OCI-LY3 (cell line): ENCODE measurements around the gene NRXN3.

Experiments used
- H2AFZ ChIP-seq: fragments of 200-600, 300-600 bp; shearing (Covaris generic); 2 replicates; pipeline ENCODE4 v1.6.0; 2014; ENCODE audit warnings: antibody characterized with exemption, low read depth, low read length
- H3K27ac ChIP-seq: fragments of 200-600, 300-600 bp; sonication (generic); 2 replicates; pipeline ENCODE4 v1.5.1; 2014; ENCODE audit warnings: mild to moderate bottlenecking, low read length, moderate library complexity, mixed read lengths
- H3K27me3 ChIP-seq: fragments of 200-600, 300-600 bp; sonication (generic); 2 replicates; pipeline ENCODE4 v1.6.1; 2014; ENCODE audit warnings: low read depth, low read length, mixed read lengths
- H3K36me3 ChIP-seq: fragments of 200-600, 300-600 bp; sonication (generic); replicated peaks from 2 replicates; pipeline ENCODE3; 2014; ENCODE audit warnings: low read depth, low read length, mixed read lengths
- H3K4me1 ChIP-seq: fragments of 300-600, 200-600 bp; sonication (generic); 2 replicates; pipeline ENCODE4 v1.6.1; 2014; ENCODE audit warnings: low read length, mixed read lengths
- H3K4me2 ChIP-seq: fragments of 200-600, 300-600 bp; sonication (generic); 2 replicates; pipeline ENCODE4 v1.6.1; 2014; ENCODE audit warnings: low read length, mixed read lengths
- H3K4me3 ChIP-seq: fragments of 300-600, 200-600 bp; sonication (generic); 2 replicates; pipeline ENCODE4 v1.5.1; 2014; ENCODE audit warnings: antibody characterized with exemption, mild to moderate bottlenecking, low read length, moderate library complexity
- H3K79me2 ChIP-seq: fragments of 300-600, 200-600 bp; shearing (Covaris generic); 2 replicates; pipeline ENCODE4 v1.6.1; 2014; ENCODE audit warnings: mild to moderate bottlenecking, low read length, mixed read lengths
- H3K9ac ChIP-seq: fragments of 300-600, 200-600 bp; shearing (Covaris generic); 2 replicates; pipeline ENCODE4 v1.6.0; 2014; ENCODE audit warnings: mild to moderate bottlenecking, low read length, moderate library complexity
- H3K9me3 ChIP-seq: fragments of 200-600, 300-600 bp; shearing (Covaris generic); 2 replicates; pipeline ENCODE4 v1.6.1; 2014; ENCODE audit warnings: low read length, mixed read lengths; ENCODE audit not compliant: insufficient read depth
- H4K20me1 ChIP-seq: fragments of 200-600, 300-600 bp; sonication (generic); 2 replicates; pipeline ENCODE4 v1.6.1; 2016; ENCODE audit warnings: low read length, mixed read lengths; ENCODE audit not compliant: insufficient read depth
- CTCF ChIP-seq: fragments of 200-600, 300-600 bp; sonication (generic); IDR thresholded peaks from 2 replicates; pipeline ENCODE4 v1.5.1; 2014; ENCODE audit warnings: antibody characterized with exemption, low read length, low read depth
- EZH2phosphoT487 ChIP-seq: fragments of 200-600 bp; shearing (Covaris generic); IDR thresholded peaks from 2 replicates; pipeline ENCODE4 v1.6.1; 2018; ENCODE audit warnings: antibody characterized with exemption, mixed run types, low read depth

Gene NRXN3

GRCh38 chr14:79352076-79352630 lies 1182.0 kb downstream of the NRXN3 start:
- no peaks in the 10 kb centered on the region for H3K4me1 ChIP-seq
- H4K20me1 ChIP-seq: no peaks in the 10 kb centered on the region
- H3K4me3 ChIP-seq: no peak overlapping the region
- no peak overlapping the region for H3K27ac ChIP-seq
- H3K36me3 ChIP-seq: no peaks in the 10 kb centered on the region
- H3K27me3 ChIP-seq: no peaks in the 10 kb centered on the region
- no peak overlapping the region for H3K9ac ChIP-seq
- no peaks in the 10 kb centered on the region for H3K9me3 ChIP-seq
- H3K4me2 ChIP-seq: no peak overlapping the region
- H3K79me2 ChIP-seq: no peaks in the 10 kb centered on the region
- no peak for TF ChIP-seq EZH2phosphoT487
- H2AFZ ChIP-seq: no peak overlapping the region

GRCh38 chr14:79354336-79354735 lies 1184.2 kb downstream of the NRXN3 start:
- H3K27me3 ChIP-seq: no peaks in the 10 kb centered on the region
- H3K36me3 ChIP-seq: no peaks in the 10 kb centered on the region
- TF ChIP-seq CTCF (no peak), EZH2phosphoT487 (no peak)

GRCh38 chr14:79356040-79356439 lies 1185.9 kb downstream of the NRXN3 start:
- H3K4me1 ChIP-seq: no peaks in the 10 kb centered on the region
- no peak overlapping the region for H3K9ac ChIP-seq
- H2AFZ ChIP-seq: no peak overlapping the region
- H3K79me2 ChIP-seq: no peaks in the 10 kb centered on the region
- no peaks in the 10 kb centered on the region for H3K36me3 ChIP-seq
- no peaks in the 10 kb centered on the region for H3K27me3 ChIP-seq
- no peaks in the 10 kb centered on the region for H4K20me1 ChIP-seq
- H3K4me3 ChIP-seq: no peak overlapping the region
- no peak overlapping the region for H3K4me2 ChIP-seq
- no peaks in the 10 kb centered on the region for H3K9me3 ChIP-seq
- TF ChIP-seq EZH2phosphoT487: no peak
- no peak for TF ChIP-seq CTCF
- H3K27ac ChIP-seq: no peak overlapping the region

More at GRCh38 chr14:79354336-79354735, 1184.2 kb downstream of the NRXN3 start:
- Histone ChIP-seq H3K4me2 (no peak overlapping the region), H3K9me3 (no peaks in the 10 kb centered on the region), H3K27ac (no peak overlapping the region), H3K4me1 (no peaks in the 10 kb centered on the region), H3K9ac (no peak overlapping the region), H3K4me3 (no peak overlapping the region), H2AFZ (no peak overlapping the region), H4K20me1 (no peaks in the 10 kb centered on the region), H3K79me2 (no peaks in the 10 kb centered on the region)

- no peaks in the 10 kb centered on the region for H3K27me3 ChIP-seq
- no peak overlapping the region for H2AFZ ChIP-seq
- H3K4me2 ChIP-seq: no peak overlapping the region
- H4K20me1 ChIP-seq: no peaks in the 10 kb centered on the region
- no peaks in the 10 kb centered on the region for H3K4me1 ChIP-seq
- no peak overlapping the region for H3K9ac ChIP-seq
- no peaks in the 10 kb centered on the region for H3K9me3 ChIP-seq
- TF ChIP-seq CTCF: no peak
- no peak for TF ChIP-seq EZH2phosphoT487
- H3K27ac ChIP-seq: no peak overlapping the region
- H3K79me2 ChIP-seq: no peaks in the 10 kb centered on the region
- H3K4me3 ChIP-seq: no peak overlapping the region
- H3K36me3 ChIP-seq: no peaks in the 10 kb centered on the region
These were observed 1187.1 kb downstream of the NRXN3 start for GRCh38 chr14:79357307-79357706.

GRCh38 chr14:79363291-79363690 lies 1193.1 kb downstream of the NRXN3 start:
- H3K79me2 ChIP-seq: no peaks in the 10 kb centered on the region
- H3K4me1 ChIP-seq: no peaks in the 10 kb centered on the region
- no peaks in the 10 kb centered on the region for H3K9me3 ChIP-seq
- no peaks in the 10 kb centered on the region for H3K36me3 ChIP-seq
- no peak overlapping the region for H2AFZ ChIP-seq
- no peaks in the 10 kb centered on the region for H3K27me3 ChIP-seq
- no peaks in the 10 kb centered on the region for H4K20me1 ChIP-seq
- no peak overlapping the region for H3K4me2 ChIP-seq
- H3K27ac ChIP-seq: no peak overlapping the region
- TF ChIP-seq EZH2phosphoT487: no peak
- no peak for TF ChIP-seq CTCF
- no peak overlapping the region for H3K9ac ChIP-seq
- no peak overlapping the region for H3K4me3 ChIP-seq
